Embryonic facial prominence (tissue), 1 donor: ENCODE results near the gene TMEM272.
"Not testable (repeated sequence)": the region's sequence is repeated elsewhere in the genome, so short reads cannot be mapped to it uniquely, and the experiment has no call there.

Source experiments
- DNase-seq: peaks from one replicate; pipeline ENCODE4 v3.0.0-alpha.2; 2016; ENCODE audit errors: extremely low spot score

Gene TMEM272

GRCh38 chr13:51824712-51825111 lies 20.3 kb downstream of the TMEM272 start:
- not testable (repeated sequence) for DNase-seq

GRCh38 chr13:51823863-51824262 lies 21.1 kb downstream of the TMEM272 start:
- DNase-seq: no peak

- DNase-seq: no peak
Observed at GRCh38 chr13:51823359-51823758, 21.6 kb downstream of the TMEM272 start.

- no peak for DNase-seq
Observed at GRCh38 chr13:51822106-51822815, 22.7 kb downstream of the TMEM272 start.

GRCh38 chr13:51821606-51822005 lies 23.4 kb downstream of the TMEM272 start:
- no peak for DNase-seq

- no peak for DNase-seq
Observed at GRCh38 chr13:51820016-51820597, 24.9 kb downstream of the TMEM272 start.

- no peak for DNase-seq
Observed at GRCh38 chr13:51819544-51819943, 25.4 kb downstream of the TMEM272 start.

GRCh38 chr13:51818781-51819511 lies 26.0 kb downstream of the TMEM272 start:
- DNase-seq: no peak

- no peak for DNase-seq
Observed at GRCh38 chr13:51818276-51818675, 26.7 kb downstream of the TMEM272 start.

- no peak for DNase-seq
Observed at GRCh38 chr13:51817717-51818116, 27.3 kb downstream of the TMEM272 start.

- no peak for DNase-seq
Observed at GRCh38 chr13:51816604-51817249, 28.2 kb downstream of the TMEM272 start.

- no peak for DNase-seq
Observed at GRCh38 chr13:51815848-51816247, 29.1 kb downstream of the TMEM272 start.

- peak; percentile 20 for DNase-seq
Observed at GRCh38 chr13:51814825-51815650, 29.9 kb downstream of the TMEM272 start.

GRCh38 chr13:51814071-51814470 lies 30.9 kb downstream of the TMEM272 start:
- DNase-seq: no peak

GRCh38 chr13:51811920-51812451 lies 33.0 kb downstream of the TMEM272 start:
- DNase-seq: no peak

- DNase-seq: no peak
Observed at GRCh38 chr13:51811046-51811445, 33.9 kb downstream of the TMEM272 start.

- no peak for DNase-seq
Observed at GRCh38 chr13:51808811-51809210, 36.2 kb downstream of the TMEM272 start.

GRCh38 chr13:51807041-51807440 lies 37.9 kb downstream of the TMEM272 start:
- no peak for DNase-seq

- DNase-seq: no peak
Observed at GRCh38 chr13:51806566-51806965, 38.4 kb downstream of the TMEM272 start.

GRCh38 chr13:51805925-51806324 lies 39.1 kb downstream of the TMEM272 start:
- DNase-seq: no peak

- DNase-seq: no peak
Observed at GRCh38 chr13:51805313-51805712, 39.7 kb downstream of the TMEM272 start.
